ENCODE results near the gene ALK.

DNA sequence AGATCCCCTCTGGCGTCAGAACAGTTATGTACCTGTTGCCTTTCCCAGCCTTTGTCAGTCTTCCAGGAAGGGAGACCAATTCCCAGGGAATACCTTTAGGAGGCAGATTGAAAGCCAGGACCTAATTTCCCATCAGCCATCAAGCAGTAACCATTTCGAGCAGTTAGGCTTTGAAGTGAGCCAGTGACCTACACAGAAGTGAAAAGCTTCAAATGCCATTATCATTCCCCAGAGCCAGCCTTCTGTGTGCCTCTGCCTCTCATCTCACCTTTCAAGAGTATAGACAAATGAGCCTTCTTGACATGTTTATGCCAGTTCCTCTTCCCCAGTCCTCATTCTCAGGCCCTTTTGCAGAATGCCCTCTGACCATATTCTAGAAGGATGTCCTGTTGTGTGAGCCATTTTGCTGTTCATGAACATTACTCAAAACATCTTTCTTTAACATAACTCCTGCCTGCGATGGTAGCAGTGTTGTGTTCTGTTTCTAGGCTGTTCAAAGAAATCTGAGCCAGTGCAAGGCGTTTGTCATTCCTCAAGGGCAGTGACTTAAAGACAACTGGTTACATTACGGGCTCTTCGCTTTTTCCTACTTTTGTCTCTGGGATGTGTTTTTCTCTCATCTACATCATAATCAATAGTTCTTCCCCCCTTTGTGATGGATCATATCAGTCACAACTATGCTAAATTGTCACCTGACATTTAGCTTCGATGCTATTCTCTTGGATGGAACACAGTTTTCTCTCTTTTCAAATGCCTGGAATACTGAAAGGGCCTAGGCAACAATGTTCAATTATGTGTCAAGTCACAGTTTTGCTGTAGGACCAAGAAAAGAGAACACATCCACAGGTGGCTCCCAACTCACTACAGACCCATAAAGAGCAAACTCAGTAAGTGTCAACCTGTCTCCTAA is 138.6 kb downstream of the ALK start:
- TF ChIP-seq POLR2AphosphoS5 (IDR thresholded peaks at IDR 0.05; ENCODE audit: borderline replicate concordance, low read depth, low read length) (no peak), EZH2 (IDR thresholded peaks at IDR 0.05) (no peak), FOXP2 (optimal IDR thresholded peaks at IDR 0.05; ENCODE audit: control extremely low read depth, extremely low read length, insufficient read depth) (no peak)
